GM12878 (cell line): ENCODE measurements around the gene MT1X. TPM values are rescaled to one million over a fixed set of nuclear protein-coding genes. Genes with fewer than 3 reads are reported as not detected.

Experiments used
- ATAC-seq: fragments of 200-7000 bp; cut with Tn5 transposase; 3 replicates; pipeline ENCODE4 v1.9.1; 2020; ENCODE audit warnings: mild to moderate bottlenecking, moderate library complexity
- BruUV-seq: library from RNA; stranded (reverse); fragments of 400-500 nt; replicated peaks from 2 replicates; lab custom pipeline; 2021; lab: Mats Ljungman, UMichigan
- CTCF ChIA-PET: fragments of 300-600 bp; sonication (Branson Sonifier 250); formaldehyde crosslinking; extraction: SDS; loops from one replicate; lab custom pipeline; 2021; ENCODE audit warnings: inconsistent platforms; lab: Yijun Ruan, JAX
- POLR2A ChIA-PET: fragments of 350-600 bp; formaldehyde crosslinking; extraction: SDS; loops from one replicate; lab custom pipeline; 2021; ENCODE audit warnings: inconsistent platforms; lab: Charles Lee
- RAD21 ChIA-PET: fragments of 300-600 bp; sonication (Branson Sonifier 250); formaldehyde crosslinking; loops from one replicate; lab custom pipeline; 2023; ENCODE audit warnings: antibody characterized with exemption; ENCODE audit not compliant: unreplicated experiment; lab: Charles Lee
- SMC1A ChIA-PET: fragments of 300-600 bp; sonication (Branson Sonifier 250); formaldehyde crosslinking; loops from one replicate; lab custom pipeline; 2023; ENCODE audit not compliant: unreplicated experiment, uncharacterized antibody; lab: Charles Lee
- DNase-seq: peaks from one replicate; pipeline ENCODE4 v3.0.0-alpha.2; 2011; ENCODE audit warnings: low read depth, low spot score
- FAIRE-seq: peaks from 3 replicates; lab custom pipeline; 2011; peaks lifted over from hg19 to GRCh38; lab: Jason Lieb, UNC
- H2AFZ ChIP-seq: 2 replicates; pipeline ENCODE4 v1.6.0; 2011; ENCODE audit warnings: low read depth, low read length, control low read depth; ENCODE audit not compliant: control insufficient read depth
- H3K27ac ChIP-seq: 2 replicates; pipeline ENCODE4 v1.5.1; 2011; ENCODE audit warnings: control low read depth; ENCODE audit not compliant: control insufficient read depth, insufficient read depth
- H3K27me3 ChIP-seq, 2 experiments: replicated peaks in 1 of 2; 2 replicates each; pipeline versions ENCODE4 v1.6.0 to v1.6.1; 2011; ENCODE audit warnings: low read length in 1 of 2; ENCODE audit not compliant: control insufficient read depth in 2 of 2, insufficient read depth in 2 of 2
- H3K36me3 ChIP-seq, 2 experiments: 2 replicates each; pipeline ENCODE4 v1.5.1; 2011; ENCODE audit warnings: low read length in 1 of 2; ENCODE audit not compliant: control insufficient read depth in 2 of 2, insufficient read depth in 2 of 2
- H3K4me1 ChIP-seq: 2 replicates; pipeline ENCODE4 v1.6.1; 2011; ENCODE audit warnings: mild to moderate bottlenecking, low read length, moderate library complexity, mixed read lengths; ENCODE audit not compliant: control insufficient read depth, insufficient read depth
- H3K4me2 ChIP-seq: 2 replicates; pipeline ENCODE4 v1.6.0; 2011; ENCODE audit warnings: control low read depth; ENCODE audit not compliant: control insufficient read depth, insufficient read depth
- H3K4me3 ChIP-seq: fragments of 200-600 bp; sonication (generic); 2 replicates; pipeline ENCODE4 v1.5.1; 2016
- H3K79me2 ChIP-seq: 2 replicates; pipeline ENCODE4 v1.6.0; 2011; ENCODE audit warnings: low read length; ENCODE audit not compliant: control insufficient read depth, insufficient read depth
- H3K9ac ChIP-seq: 2 replicates; pipeline ENCODE4 v1.8.0; 2011; ENCODE audit warnings: low read length, control low read depth, mixed read lengths; ENCODE audit not compliant: control insufficient read depth, insufficient read depth
- H3K9me3 ChIP-seq: replicated peaks from 3 replicates; pipeline ENCODE4 v1.5.1; 2011; ENCODE audit warnings: mild to moderate bottlenecking, low read length; ENCODE audit not compliant: control insufficient read depth, insufficient read depth
- H4K20me1 ChIP-seq: 2 replicates; pipeline ENCODE4 v1.6.0; 2011; ENCODE audit not compliant: control insufficient read depth, insufficient read depth
- BMI1 ChIP-seq: fragments of 450-650 bp; IDR thresholded peaks from 2 replicates; pipeline ENCODE4 v1.6.1; 2016; ENCODE audit warnings: mild to moderate bottlenecking, moderate library complexity, borderline replicate concordance
- CHD2 ChIP-seq: IDR thresholded peaks from 2 replicates; pipeline ENCODE4 v1.6.1; 2011; ENCODE audit warnings: low read depth, low read length, improper control_type of control experiment, borderline replicate concordance
- CREM ChIP-seq: IDR thresholded peaks from 2 replicates; pipeline ENCODE4 v1.6.1; 2014; ENCODE audit warnings: antibody characterized with exemption, low read depth
- ESRRA ChIP-seq: IDR thresholded peaks from 2 replicates; pipeline ENCODE4 v1.6.1; 2012; ENCODE audit warnings: mild to moderate bottlenecking, low read length, improper control_type of control experiment
- ETV6 ChIP-seq, 2 experiments: fragments of 450-650 bp in 1 of 2; IDR thresholded peaks in 1 of 2; conservative IDR thresholded peaks in 1 of 2; 2 replicates each; pipeline ENCODE4 v1.6.1; 2014; ENCODE audit warnings: antibody characterized with exemption in 1 of 2, borderline replicate concordance in 1 of 2, low read depth in 1 of 2, mild to moderate bottlenecking in 1 of 2, moderate library complexity in 1 of 2
- FOXM1 ChIP-seq: IDR thresholded peaks from 2 replicates; pipeline ENCODE4 v1.6.1; 2012; ENCODE audit warnings: low read depth, mild to moderate bottlenecking, inconsistent platforms, low read length, moderate library complexity
- GATAD2B ChIP-seq: fragments of 450-650 bp; conservative IDR thresholded peaks from 2 replicates; pipeline ENCODE4 v1.6.1; 2017; ENCODE audit warnings: low read depth, mild to moderate bottlenecking, moderate library complexity
- RAD51 ChIP-seq: fragments of 450-650 bp; IDR thresholded peaks from 2 replicates; pipeline ENCODE4 v1.6.1; 2016; ENCODE audit warnings: moderate library complexity, mild to moderate bottlenecking, inconsistent platforms
- RB1 ChIP-seq: fragments of 450-650 bp; formaldehyde crosslinking; IDR thresholded peaks from 2 replicates; pipeline ENCODE4 v1.6.1; 2017; ENCODE audit warnings: mild to moderate bottlenecking, borderline replicate concordance
- RELA ChIP-seq: fragments of 450-650 bp; IDR thresholded peaks from 2 replicates; pipeline ENCODE4 v1.8.0; 2014; ENCODE audit warnings: borderline replicate concordance; ENCODE audit not compliant: partially characterized antibody
- SIN3A ChIP-seq: IDR thresholded peaks from 2 replicates; pipeline ENCODE4 v1.6.1; 2012; ENCODE audit warnings: low read depth, low read length, improper control_type of control experiment
- SMAD1 ChIP-seq: fragments of 450-650 bp; IDR thresholded peaks from 2 replicates; pipeline ENCODE4 v1.6.1; 2018; ENCODE audit warnings: mild to moderate bottlenecking, low read depth; ENCODE audit not compliant: partially characterized antibody
- SRF ChIP-seq, 2 experiments: IDR thresholded peaks; 2 replicates each; pipeline ENCODE4 v1.6.1; 2011; ENCODE audit warnings: low read depth in 2 of 2, low read length in 2 of 2, mild to moderate bottlenecking in 1 of 2, moderate library complexity in 1 of 2
- TBL1XR1 ChIP-seq: IDR thresholded peaks from 2 replicates; pipeline ENCODE4 v1.6.1; 2012; ENCODE audit warnings: low read depth, low read length, improper control_type of control experiment
- ZNF217 ChIP-seq: fragments of 450-650 bp; IDR thresholded peaks from 2 replicates; pipeline ENCODE4 v1.6.1; 2017; ENCODE audit warnings: antibody characterized with exemption, mild to moderate bottlenecking
- WGBS: methylation state at CpG from one replicate; pipeline ENCODE4 v1.1.6; 2016; ENCODE audit warnings: low lambda C conversion rate; ENCODE audit not compliant: insufficient replicate concordance, insufficient coverage; ENCODE audit errors: missing lambda C conversion rate; 5-methylcytosine and 5-hydroxymethylcytosine counted together
- in situ Hi-C: fragments of 300-500 bp; cut with MboI; formaldehyde crosslinking; loops from 9 replicates; pipeline ENCODE4 v1.14.3; 2018; ENCODE audit warnings: mixed read lengths
- intact Hi-C: fragments of 100-400 bp; cut with micrococcal nuclease; formaldehyde crosslinking; loops from one replicate; pipeline ENCODE4 v1.14.2; 2022; ENCODE audit not compliant: unreplicated experiment
- polyA plus RNA-seq, 11 experiments: library from polyadenylated mRNA; depleted of rRNA in 4 of 11; unstranded in 6 of 11; stranded (reverse) in 5 of 11; fragments of >200 nt; fragmentation: Nextera tagmentation in 4 of 11; fragmentation: Illumina TruSeq in 1 of 11; extraction: Ambion mirVana in 4 of 11; extraction: Trizol in 1 of 11; gene quantifications; 1 replicate in 1 of 11; 2 replicates in 10 of 11; pipeline versions ENCODE4 v1.2.1 to v1.2.3, GENCODE V29; 2011 to 2016; ENCODE audit warnings: inconsistent platforms in 2 of 11, missing spikeins in 2 of 11, low read depth in 1 of 11
- total RNA-seq, 4 experiments: library from RNA; depleted of rRNA in 3 of 4; stranded (reverse); fragments of >200 nt in 3 of 4; fragmentation: Illumina TruSeq in 1 of 4; extraction: Trizol in 1 of 4; gene quantifications; 2 replicates each; pipeline versions ENCODE4 v1.2.1 to v1.2.3, GENCODE V29; 2013 to 2021
- TF ChIP-seq, protein P1 (sequence below): fragments of 150-350 bp; IDR thresholded peaks from 2 replicates; pipeline ENCODE4 v1.6.1; 2014; ENCODE audit warnings: mild to moderate bottlenecking, low read depth, low read length
- TF ChIP-seq, protein P2 (sequence below): fragments of 450-650 bp; IDR thresholded peaks from 2 replicates; pipeline ENCODE4 v1.6.1; 2014; ENCODE audit warnings: mild to moderate bottlenecking
- TF ChIP-seq, protein P3 (sequence below): IDR thresholded peaks from 2 replicates; pipeline ENCODE4 v1.6.1; 2012; ENCODE audit warnings: mild to moderate bottlenecking, low read depth, low read length

Gene MT1X
- total and polyA plus RNA-seq, 10 of the 15 experiments (the other 5 are each of a cell fraction or from before 2014, with no cell fraction given): 5.8 to 65.6 (median 15.4) TPM

DNA sequence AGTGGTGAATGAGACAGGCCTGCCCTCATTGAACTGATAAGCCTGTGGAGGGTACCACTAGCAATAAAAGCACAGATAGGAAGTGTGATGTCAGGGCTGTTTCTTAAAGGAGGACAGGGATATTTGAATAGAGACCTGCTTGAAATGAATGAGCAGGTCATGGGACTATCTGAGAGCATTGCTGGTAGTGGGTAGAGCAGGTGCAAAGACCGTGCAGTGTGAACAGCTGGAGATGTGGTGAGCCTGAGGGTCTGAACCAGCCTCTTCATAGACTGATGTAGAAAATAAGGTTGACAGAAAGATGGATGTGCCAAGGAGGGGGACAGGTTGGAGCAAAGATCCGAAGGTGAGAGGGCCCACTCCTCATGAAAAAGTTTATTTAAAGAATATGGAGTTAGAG lies 50.1 kb downstream of the MT1X start (continued):
- TF ChIP-seq, protein P1, sequence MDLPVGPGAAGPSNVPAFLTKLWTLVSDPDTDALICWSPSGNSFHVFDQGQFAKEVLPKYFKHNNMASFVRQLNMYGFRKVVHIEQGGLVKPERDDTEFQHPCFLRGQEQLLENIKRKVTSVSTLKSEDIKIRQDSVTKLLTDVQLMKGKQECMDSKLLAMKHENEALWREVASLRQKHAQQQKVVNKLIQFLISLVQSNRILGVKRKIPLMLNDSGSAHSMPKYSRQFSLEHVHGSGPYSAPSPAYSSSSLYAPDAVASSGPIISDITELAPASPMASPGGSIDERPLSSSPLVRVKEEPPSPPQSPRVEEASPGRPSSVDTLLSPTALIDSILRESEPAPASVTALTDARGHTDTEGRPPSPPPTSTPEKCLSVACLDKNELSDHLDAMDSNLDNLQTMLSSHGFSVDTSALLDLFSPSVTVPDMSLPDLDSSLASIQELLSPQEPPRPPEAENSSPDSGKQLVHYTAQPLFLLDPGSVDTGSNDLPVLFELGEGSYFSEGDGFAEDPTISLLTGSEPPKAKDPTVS: no peak
- TF ChIP-seq CHD2: 0 out of 2 replicates have a peak, but pooled peaks have one; percentile 44
- no peak for TF ChIP-seq ETV6 (conservative IDR thresholded peaks at IDR 0.05 in 1 of 2, IDR thresholded peaks at IDR 0.05 in 1 of 2; ENCODE audit: borderline replicate concordance in 1 of 2, low read depth in 1 of 2)
- TF ChIP-seq GATAD2B: no peak
- TF ChIP-seq, protein P2, sequence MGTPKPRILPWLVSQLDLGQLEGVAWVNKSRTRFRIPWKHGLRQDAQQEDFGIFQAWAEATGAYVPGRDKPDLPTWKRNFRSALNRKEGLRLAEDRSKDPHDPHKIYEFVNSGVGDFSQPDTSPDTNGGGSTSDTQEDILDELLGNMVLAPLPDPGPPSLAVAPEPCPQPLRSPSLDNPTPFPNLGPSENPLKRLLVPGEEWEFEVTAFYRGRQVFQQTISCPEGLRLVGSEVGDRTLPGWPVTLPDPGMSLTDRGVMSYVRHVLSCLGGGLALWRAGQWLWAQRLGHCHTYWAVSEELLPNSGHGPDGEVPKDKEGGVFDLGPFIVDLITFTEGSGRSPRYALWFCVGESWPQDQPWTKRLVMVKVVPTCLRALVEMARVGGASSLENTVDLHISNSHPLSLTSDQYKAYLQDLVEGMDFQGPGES: no peak
- TF ChIP-seq TBL1XR1: no peak
- TF ChIP-seq SIN3A: peak; percentile 53

DNA sequence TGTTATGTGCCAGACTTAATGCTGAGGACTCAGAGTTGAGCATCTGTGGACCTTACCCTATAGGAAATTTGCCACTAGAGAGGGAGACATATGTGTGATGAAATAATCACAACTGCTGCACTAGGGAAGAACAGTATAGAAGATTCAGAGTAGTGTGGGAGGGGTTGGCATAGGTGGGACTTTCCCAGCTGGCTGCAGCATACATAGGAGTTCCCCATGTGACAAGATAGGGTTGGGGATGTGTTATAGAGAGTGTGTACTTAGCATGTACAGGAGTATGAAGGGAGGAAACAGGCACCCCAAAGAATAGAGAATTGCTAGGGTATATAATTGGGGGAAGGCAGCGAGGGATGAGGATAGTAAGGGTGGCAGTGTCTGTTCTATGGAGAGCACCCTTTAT lies 50.6 kb downstream of the MT1X start:
- BruUV-seq: no TSS peak
- peak; percentile 42 for DNase-seq
- H3K36me3 ChIP-seq: no peaks in the 10 kb centered on the region
- in situ Hi-C loops (no loop called here), intact Hi-C loops (no loop called here)
- ChIA-PET POLR2A (interaction anchor here (0.9 to 1.0 kb wide), 3 partner anchors 10 to 202 kb away, joined by 3 to 4 read pairs (median 4); no protein-coding TSS in a partner anchor), SMC1A (interaction anchor here (0.8 to 1.7 kb wide), 6 partner anchors 10 to 156 kb away, joined by 3 to 6 read pairs (median 4); no protein-coding TSS in a partner anchor), CTCF (interaction anchor here (0.5 to 1.9 kb wide), 5 partner anchors 10 to 216 kb away, joined by 3 to 11 read pairs (median 4); no protein-coding TSS in a partner anchor), RAD21 (interaction anchor here (0.7 to 1.8 kb wide), 3 partner anchors 17 to 115 kb away, joined by 3 to 4 read pairs (median 4); no protein-coding TSS in a partner anchor)
- no peak overlapping the region for H2AFZ ChIP-seq
- no peak overlapping the region for H3K9ac ChIP-seq
- H3K4me1 ChIP-seq: peaks cover 26% of the 10 kb centered on the region
- peaks cover 49% of the 10 kb centered on the region for H3K79me2 ChIP-seq
- peak; percentile 73 for ATAC-seq
- FAIRE-seq: no peak
- WGBS: 31% methylated on average over 1 of the region's 1 CpG
- H3K4me2 ChIP-seq: peak overlapping the region; percentile 59
- peak overlapping the region; percentile 2; the same call in 1 of the 2 replicates for H3K4me3 ChIP-seq
- no peaks in the 10 kb centered on the region for H4K20me1 ChIP-seq
- H3K27ac ChIP-seq: peak overlapping the region; percentile 23
- no peaks in the 10 kb centered on the region for H3K27me3 ChIP-seq
- no peaks in the 10 kb centered on the region for H3K9me3 ChIP-seq
- TF ChIP-seq SRF (IDR thresholded peaks at IDR 0.05; ENCODE audit: low read depth in 2 of 2, low read length in 2 of 2) (no peak), RB1 (no peak), ZNF217 (no peak), BMI1 (no peak), CREM (no peak), RELA (no peak), FOXM1 (no peak), SMAD1 (no peak), ESRRA (no peak), RAD51 (peak; percentile 61)
- TF ChIP-seq, protein P3, sequence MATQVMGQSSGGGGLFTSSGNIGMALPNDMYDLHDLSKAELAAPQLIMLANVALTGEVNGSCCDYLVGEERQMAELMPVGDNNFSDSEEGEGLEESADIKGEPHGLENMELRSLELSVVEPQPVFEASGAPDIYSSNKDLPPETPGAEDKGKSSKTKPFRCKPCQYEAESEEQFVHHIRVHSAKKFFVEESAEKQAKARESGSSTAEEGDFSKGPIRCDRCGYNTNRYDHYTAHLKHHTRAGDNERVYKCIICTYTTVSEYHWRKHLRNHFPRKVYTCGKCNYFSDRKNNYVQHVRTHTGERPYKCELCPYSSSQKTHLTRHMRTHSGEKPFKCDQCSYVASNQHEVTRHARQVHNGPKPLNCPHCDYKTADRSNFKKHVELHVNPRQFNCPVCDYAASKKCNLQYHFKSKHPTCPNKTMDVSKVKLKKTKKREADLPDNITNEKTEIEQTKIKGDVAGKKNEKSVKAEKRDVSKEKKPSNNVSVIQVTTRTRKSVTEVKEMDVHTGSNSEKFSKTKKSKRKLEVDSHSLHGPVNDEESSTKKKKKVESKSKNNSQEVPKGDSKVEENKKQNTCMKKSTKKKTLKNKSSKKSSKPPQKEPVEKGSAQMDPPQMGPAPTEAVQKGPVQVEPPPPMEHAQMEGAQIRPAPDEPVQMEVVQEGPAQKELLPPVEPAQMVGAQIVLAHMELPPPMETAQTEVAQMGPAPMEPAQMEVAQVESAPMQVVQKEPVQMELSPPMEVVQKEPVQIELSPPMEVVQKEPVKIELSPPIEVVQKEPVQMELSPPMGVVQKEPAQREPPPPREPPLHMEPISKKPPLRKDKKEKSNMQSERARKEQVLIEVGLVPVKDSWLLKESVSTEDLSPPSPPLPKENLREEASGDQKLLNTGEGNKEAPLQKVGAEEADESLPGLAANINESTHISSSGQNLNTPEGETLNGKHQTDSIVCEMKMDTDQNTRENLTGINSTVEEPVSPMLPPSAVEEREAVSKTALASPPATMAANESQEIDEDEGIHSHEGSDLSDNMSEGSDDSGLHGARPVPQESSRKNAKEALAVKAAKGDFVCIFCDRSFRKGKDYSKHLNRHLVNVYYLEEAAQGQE: no peak
